Esophagus muscularis mucosa (tissue), 3 donors: ENCODE data around the gene DENND6A.

Experiments
- CTCF ChIP-seq, 3 experiments: fragments of 200-600 bp in 2 of 3; fragments of 450-650 bp in 1 of 3; sonication (generic) in 2 of 3; IDR thresholded peaks; one replicate each; pipeline ENCODE4 v1.5.1; 2017 to 2019; ENCODE audit warnings: antibody characterized with exemption in 3 of 3, mild to moderate bottlenecking in 2 of 3, moderate library complexity in 1 of 3
- POLR2AphosphoS5 ChIP-seq, 2 donors: sonication (generic); formaldehyde crosslinking; IDR thresholded peaks; one replicate each; pipeline ENCODE4 v1.6.1; 2017; ENCODE audit warnings: antibody characterized with exemption in 2 of 2

GRCh38 chr3:57594576-57594975, 98.3 kb downstream of the DENND6A start:
- no peak for TF ChIP-seq CTCF (IDR thresholded peaks at IDR 0.05)
- TF ChIP-seq POLR2AphosphoS5 (IDR thresholded peaks at IDR 0.05): no peak
